ENCODE data around the gene IL27RA. TPM values are rescaled to one million over a fixed set of nuclear protein-coding genes. Genes with fewer than 3 reads are reported as not detected.

IL27RA gene
- 10 to 100 TPM; 46.5 to 48.2 TPM for total RNA-seq

DNA sequence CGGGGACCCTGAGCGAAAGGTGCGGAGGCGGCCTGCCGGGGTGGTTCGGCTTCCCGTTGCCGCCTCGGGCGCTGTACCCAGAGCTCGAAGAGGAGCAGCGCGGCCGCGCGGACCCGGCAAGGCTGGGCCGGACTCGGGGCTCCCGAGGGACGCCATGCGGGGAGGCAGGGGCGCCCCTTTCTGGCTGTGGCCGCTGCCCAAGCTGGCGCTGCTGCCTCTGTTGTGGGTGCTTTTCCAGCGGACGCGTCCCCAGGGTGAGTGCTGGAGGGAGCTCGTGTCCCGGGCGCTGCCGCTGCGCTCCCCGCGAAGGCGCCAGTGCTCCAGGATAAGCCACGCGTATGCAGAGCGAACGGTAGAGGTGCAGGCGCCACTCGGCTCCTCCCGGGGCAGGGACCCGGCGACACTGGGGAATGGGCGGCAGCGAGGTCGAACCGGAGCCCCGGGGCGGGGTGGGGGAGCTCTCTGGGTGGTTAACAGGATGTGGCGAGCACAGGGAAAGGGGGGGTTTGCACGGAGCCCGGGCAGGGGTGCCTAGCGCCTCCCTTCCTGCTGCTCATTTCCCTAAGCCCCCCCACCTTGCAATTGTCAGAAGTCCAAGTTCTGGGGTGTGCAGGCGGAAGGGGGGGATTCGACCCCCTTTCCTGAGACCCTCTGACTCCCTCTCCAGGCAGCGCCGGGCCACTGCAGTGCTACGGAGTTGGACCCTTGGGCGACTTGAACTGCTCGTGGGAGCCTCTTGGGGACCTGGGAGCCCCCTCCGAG, at the start of gene IL27RA:
Gene IL27RA (plus strand): TSS at position 44 of the 762 bp plus-strand sequence. CDS start 111 bp downstream, at position 155.
- POLR2A ChIA-PET, result interaction anchor here (0.6 to 2.8 kb wide), 22 partner anchors 9 to 186 kb away, joined by 3 to 18 read pairs (median 4); partner anchors contain the start of genes DCAF15 and RFX1
- peak within 1 kb of the TSS; percentile 94 for H3K4me3 Mint-ChIP-seq
- ATAC-seq, result peak; percentile 78

DNA sequence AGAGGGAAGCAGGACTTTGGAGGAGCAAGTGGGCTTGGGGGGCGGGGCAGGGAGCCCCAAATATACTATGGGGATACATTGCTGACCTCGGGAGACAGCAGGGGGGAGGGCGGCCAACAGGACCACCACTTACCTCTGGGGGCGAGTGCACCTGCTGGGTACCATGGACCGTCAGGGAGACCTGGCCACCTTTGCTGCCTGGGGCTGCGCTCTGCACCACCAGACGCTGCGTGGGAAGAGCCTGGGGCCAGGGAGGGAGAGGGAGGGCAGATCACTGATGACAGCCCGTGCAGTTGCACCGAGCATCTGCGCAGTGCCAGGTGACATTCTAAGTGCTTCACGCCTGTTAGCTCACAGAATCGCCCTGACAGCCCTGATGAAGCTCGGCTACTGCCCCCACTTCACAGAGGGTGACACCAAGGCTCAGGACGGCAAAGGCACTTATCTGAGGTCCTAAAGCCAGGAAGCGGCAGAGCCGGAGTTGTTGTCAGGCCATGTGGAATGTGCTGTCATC, 49.5 kb upstream of the IL27RA start:
- CTCF ChIA-PET, result interaction anchor here (1.2 kb wide), 1 partner anchor 91 kb away, joined by 4 read pairs; no protein-coding TSS in a partner anchor

More for the DNA sequence above, at the start of gene IL27RA:
- peak within 1 kb of the TSS; percentile 93 for H3K27ac Mint-ChIP-seq
- intact Hi-C loops (cut with micrococcal nuclease), result loop anchor here (10.0 kb wide), 1 partner anchor 147 kb away; no protein-coding TSS in a partner anchor
- TF ChIP-seq, protein P1, sequence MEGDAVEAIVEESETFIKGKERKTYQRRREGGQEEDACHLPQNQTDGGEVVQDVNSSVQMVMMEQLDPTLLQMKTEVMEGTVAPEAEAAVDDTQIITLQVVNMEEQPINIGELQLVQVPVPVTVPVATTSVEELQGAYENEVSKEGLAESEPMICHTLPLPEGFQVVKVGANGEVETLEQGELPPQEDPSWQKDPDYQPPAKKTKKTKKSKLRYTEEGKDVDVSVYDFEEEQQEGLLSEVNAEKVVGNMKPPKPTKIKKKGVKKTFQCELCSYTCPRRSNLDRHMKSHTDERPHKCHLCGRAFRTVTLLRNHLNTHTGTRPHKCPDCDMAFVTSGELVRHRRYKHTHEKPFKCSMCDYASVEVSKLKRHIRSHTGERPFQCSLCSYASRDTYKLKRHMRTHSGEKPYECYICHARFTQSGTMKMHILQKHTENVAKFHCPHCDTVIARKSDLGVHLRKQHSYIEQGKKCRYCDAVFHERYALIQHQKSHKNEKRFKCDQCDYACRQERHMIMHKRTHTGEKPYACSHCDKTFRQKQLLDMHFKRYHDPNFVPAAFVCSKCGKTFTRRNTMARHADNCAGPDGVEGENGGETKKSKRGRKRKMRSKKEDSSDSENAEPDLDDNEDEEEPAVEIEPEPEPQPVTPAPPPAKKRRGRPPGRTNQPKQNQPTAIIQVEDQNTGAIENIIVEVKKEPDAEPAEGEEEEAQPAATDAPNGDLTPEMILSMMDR (IDR thresholded peaks at IDR 0.05), result peak; percentile 80
- peak; percentile 84 for DNase-seq
- CTCF ChIA-PET, result interaction anchor here (0.5 to 2.2 kb wide), 29 partner anchors 10 to 864 kb away, joined by 3 to 14 read pairs (median 4); partner anchors contain the start of genes DCAF15, MISP3 and RFX1
- H3K4me1 Mint-ChIP-seq (ENCODE audit: low read depth), result peaks cover 23% of the 10 kb centered on the region
- H3K27me3 Mint-ChIP-seq, result no peaks in the 10 kb centered on the region
- peaks cover 15% of the 10 kb centered on the region for H3K36me3 Mint-ChIP-seq (ENCODE audit: low read depth)
- no peaks in the 10 kb centered on the region for H3K9me3 Mint-ChIP-seq

DNA sequence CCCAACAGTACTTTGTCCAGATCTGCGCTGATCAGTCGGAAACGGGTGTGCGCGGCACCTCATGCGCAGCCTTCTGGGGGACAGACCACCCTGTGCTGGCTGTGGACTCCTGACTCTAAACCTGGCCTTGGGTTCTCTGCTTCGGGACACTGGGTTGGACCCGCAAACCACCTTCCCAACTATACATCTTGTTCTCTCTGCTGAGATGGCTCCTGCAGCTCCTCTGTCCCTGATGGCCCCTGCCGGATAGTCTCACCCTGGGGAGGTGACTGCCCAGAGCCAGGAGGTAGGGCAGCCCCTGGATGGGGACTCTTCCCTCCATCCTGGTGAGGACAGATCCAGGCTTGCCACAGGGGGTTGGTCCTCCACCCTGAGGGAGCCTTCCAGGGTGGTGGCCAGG, 48.8 kb upstream of the IL27RA start:
- intact Hi-C loops (cut with micrococcal nuclease), result no loop called here
- Mint-ChIP-seq H3K27me3 (no peaks in the 10 kb centered on the region), H3K9me3 (no peaks in the 10 kb centered on the region), H3K27ac (peak overlapping the region; percentile 38), H3K4me3 (no peak overlapping the region), H3K4me1 (ENCODE audit: low read depth) (peaks cover 48% of the 10 kb centered on the region), H3K36me3 (ENCODE audit: low read depth) (peaks cover 5% of the 10 kb centered on the region)
- no peak for ATAC-seq
- TF ChIP-seq, protein P1 (IDR thresholded peaks at IDR 0.05), result no peak
- CTCF ChIA-PET, result interaction anchor here (0.7 kb wide), 1 partner anchor 76 kb away, joined by 3 read pairs; no protein-coding TSS in a partner anchor
- DNase-seq, result no peak
- POLR2A ChIA-PET, result interaction anchor here (1.6 to 8.5 kb wide), 2 partner anchors 20 to 50 kb away, joined by 4 to 96 read pairs; partner anchors contain the start of gene RFX1

More for the DNA sequence above, 49.5 kb upstream of the IL27RA start:
- Mint-ChIP-seq H3K4me3 (no peak overlapping the region), H3K27ac (no peak overlapping the region), H3K9me3 (no peaks in the 10 kb centered on the region), H3K27me3 (no peaks in the 10 kb centered on the region), H3K4me1 (ENCODE audit: low read depth) (peaks cover 41% of the 10 kb centered on the region), H3K36me3 (ENCODE audit: low read depth) (peaks cover 5% of the 10 kb centered on the region)
- POLR2A ChIA-PET, result interaction anchor here (1.5 kb wide), 1 partner anchor 29 kb away, joined by 3 read pairs; no protein-coding TSS in a partner anchor
- ATAC-seq (no peak), DNase-seq (no peak)
- TF ChIP-seq, protein P1 (IDR thresholded peaks at IDR 0.05), result no peak
- intact Hi-C loops (cut with micrococcal nuclease), result no loop called here

DNA sequence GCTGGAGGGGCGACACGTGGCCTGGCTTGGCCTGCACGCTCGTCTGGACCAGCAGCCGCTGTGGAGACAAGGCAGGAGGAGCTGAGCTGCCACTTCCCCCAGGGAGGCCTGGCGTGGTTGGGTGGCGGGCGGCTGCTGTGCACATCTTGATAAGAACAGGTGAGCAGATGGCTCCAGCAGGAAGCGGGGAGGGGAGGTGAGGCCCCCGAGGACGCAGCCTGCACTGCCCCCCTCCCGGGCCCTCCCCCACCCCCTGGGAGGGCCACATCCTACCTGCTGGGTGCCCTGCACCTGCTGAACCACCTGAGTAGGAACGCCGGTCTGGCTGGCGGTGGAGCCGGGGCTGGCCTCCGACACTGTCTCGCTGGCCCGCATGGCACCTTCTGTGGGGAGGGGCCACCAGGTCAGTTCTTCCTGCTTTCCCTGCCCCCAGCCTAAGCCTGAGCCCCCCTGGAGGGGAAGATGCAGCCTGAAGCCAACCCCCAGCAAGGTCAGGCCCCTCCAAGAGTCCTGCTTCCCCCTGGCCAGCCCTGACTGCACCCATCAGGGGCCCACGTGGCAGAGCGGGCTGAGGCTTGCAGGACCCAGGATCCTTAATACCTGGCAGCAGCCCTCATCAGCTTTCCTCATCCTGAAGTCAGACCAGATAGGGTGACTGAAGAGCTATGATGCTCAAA, 48.2 kb upstream of the IL27RA start:
- POLR2A ChIA-PET, result interaction anchor here (1.6 to 8.5 kb wide), 2 partner anchors 19 to 49 kb away, joined by 4 to 96 read pairs; partner anchors contain the start of gene RFX1

More for the DNA sequence above, 48.2 kb upstream of the IL27RA start:
- CTCF ChIA-PET, result interaction anchor here (0.7 to 1.2 kb wide), 2 partner anchors 75 to 90 kb away, joined by 3 to 4 read pairs; no protein-coding TSS in a partner anchor
- DNase-seq (peak; percentile 29), ATAC-seq (no peak)
- no peaks in the 10 kb centered on the region for H3K9me3 Mint-ChIP-seq
- peaks cover 53% of the 10 kb centered on the region for H3K4me1 Mint-ChIP-seq (ENCODE audit: low read depth)
- TF ChIP-seq, protein P1 (IDR thresholded peaks at IDR 0.05), result no peak
- H3K27ac Mint-ChIP-seq, result peak overlapping the region; percentile 69
- intact Hi-C loops (cut with micrococcal nuclease), result no loop called here
- H3K27me3 Mint-ChIP-seq, result no peaks in the 10 kb centered on the region
- H3K4me3 Mint-ChIP-seq, result peak overlapping the region; percentile 10
- H3K36me3 Mint-ChIP-seq (ENCODE audit: low read depth), result peaks cover 5% of the 10 kb centered on the region

Measured in activated CD8-positive, alpha-beta T cell treated with anti-CD3 and anti-CD28 coated beads for 36 hours (primary cell).